H1 (cell line): Measurements from ENCODE around the gene CBFA2T2.

Source experiments
- CEBPB ChIP-seq: IDR thresholded peaks from 2 replicates; pipeline ENCODE4 v1.6.1; 2012; ENCODE audit warnings: low read depth, low read length
- CHD2 ChIP-seq: IDR thresholded peaks from 2 replicates; pipeline ENCODE4 v1.6.1; 2012; ENCODE audit warnings: low read length, improper control_type of control experiment
- CTCF ChIP-seq, 3 experiments: IDR thresholded peaks; 1 replicate in 2 of 3; 2 replicates in 1 of 3; pipeline versions ENCODE4 v1.5.1 to v1.6.1; 2011; ENCODE audit warnings: low read length in 3 of 3, mild to moderate bottlenecking in 3 of 3, inconsistent platforms in 2 of 3, low read depth in 1 of 3, moderate library complexity in 1 of 3; ENCODE audit not compliant: insufficient read depth in 1 of 3; ENCODE audit errors: control extremely low read depth in 1 of 3
- EGR1 ChIP-seq: IDR thresholded peaks from 2 replicates; pipeline ENCODE4 v1.6.1; 2011; ENCODE audit warnings: low read depth, low read length, borderline replicate concordance
- EZH2 ChIP-seq: fragments of 200-600 bp; sonication (generic); IDR thresholded peaks from 2 replicates; pipeline ENCODE4 v1.7.1; 2012; ENCODE audit warnings: low read depth, mild to moderate bottlenecking, moderate library complexity, low read length, inconsistent platforms; ENCODE audit not compliant: severe bottlenecking
- GABPA ChIP-seq: IDR thresholded peaks from 2 replicates; pipeline ENCODE4 v1.6.1; 2011; ENCODE audit warnings: mild to moderate bottlenecking, low read length, moderate library complexity, borderline replicate concordance; ENCODE audit not compliant: insufficient read depth
- HDAC2 ChIP-seq, 2 experiments: fragments of 300-600 bp in 1 of 2; sonication (generic) in 1 of 2; IDR thresholded peaks; 2 replicates each; pipeline ENCODE4 v1.6.1; 2011 to 2012; ENCODE audit warnings: low read depth in 2 of 2, low read length in 2 of 2, mild to moderate bottlenecking in 2 of 2, moderate library complexity in 2 of 2, borderline replicate concordance in 1 of 2, inconsistent platforms in 1 of 2
- RFX5 ChIP-seq: IDR thresholded peaks from 2 replicates; pipeline ENCODE4 v1.6.1; 2011; ENCODE audit warnings: low read depth, low read length, improper control_type of control experiment, borderline replicate concordance
- SP1 ChIP-seq: IDR thresholded peaks from 2 replicates; pipeline ENCODE4 v1.6.1; 2011; ENCODE audit warnings: low read depth, low read length
- TAF1 ChIP-seq: IDR thresholded peaks from 2 replicates; pipeline ENCODE4 v1.6.1; 2011; ENCODE audit warnings: mild to moderate bottlenecking, low read depth, low read length
- TCF12 ChIP-seq: IDR thresholded peaks from 2 replicates; pipeline ENCODE4 v1.6.1; 2011; ENCODE audit warnings: low read depth, mild to moderate bottlenecking, low read length

GRCh38 chr20:33570743-33571142 lies 80.8 kb downstream of the CBFA2T2 start:
- TF ChIP-seq HDAC2 (IDR thresholded peaks at IDR 0.05; ENCODE audit: borderline replicate concordance in 1 of 2, low read depth in 2 of 2, low read length in 2 of 2) = no peak
- no peak for TF ChIP-seq EGR1
- TF ChIP-seq CTCF (IDR thresholded peaks at IDR 0.05; ENCODE audit: control extremely low read depth in 1 of 3, insufficient read depth in 1 of 3, low read depth in 1 of 3, low read length in 3 of 3) = no peak
- no peak for TF ChIP-seq EZH2
- no peak for TF ChIP-seq SP1
- TF ChIP-seq RFX5 = no peak
- TF ChIP-seq TAF1 = no peak
- no peak for TF ChIP-seq GABPA
- no peak for TF ChIP-seq CEBPB
- no peak for TF ChIP-seq CHD2
- TF ChIP-seq TCF12 = no peak
